ENCODE measurements around the gene GP9.

DNA sequence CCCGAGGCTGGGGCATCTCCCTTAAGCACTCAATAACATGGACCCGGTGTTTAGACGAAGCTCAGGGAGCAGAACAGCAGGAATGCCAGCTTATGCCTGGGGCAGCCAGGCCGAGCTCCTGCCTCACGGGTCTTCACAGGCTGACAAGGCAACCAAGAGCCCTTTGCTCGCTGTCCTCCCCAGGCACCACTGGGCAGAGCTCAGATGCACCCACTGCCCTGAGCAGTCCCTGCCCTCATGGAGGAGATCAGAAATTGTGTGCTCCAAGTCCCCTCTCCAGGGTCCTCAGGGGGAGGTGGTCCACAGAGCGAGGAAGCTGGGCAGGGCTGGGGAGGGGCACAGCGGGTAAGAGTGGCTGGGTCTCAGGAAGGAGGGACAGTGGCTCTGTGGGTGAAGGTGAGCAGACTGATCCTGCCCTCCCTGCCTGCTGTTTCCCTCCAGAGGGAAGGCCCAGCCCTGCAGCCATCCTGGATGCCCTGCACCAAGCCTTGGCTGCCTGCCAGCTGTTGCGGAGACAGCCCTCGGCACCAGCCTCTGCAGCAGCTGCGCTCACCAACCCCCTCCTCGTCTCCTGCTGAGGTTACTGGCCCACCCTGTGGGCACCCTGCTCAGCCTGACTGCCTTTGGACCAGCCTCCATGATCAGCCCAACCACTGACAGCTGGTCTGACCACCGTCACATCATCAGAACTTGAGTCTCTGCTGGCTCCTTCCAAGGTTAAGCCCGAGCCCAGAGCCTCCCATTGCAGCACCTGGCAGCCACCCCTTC is 21.1 kb upstream of the GP9 start:
- no peak for TF ChIP-seq CTCF (IDR thresholded peaks at IDR 0.05 in 8 of 11, conservative IDR thresholded peaks at IDR 0.05 in 3 of 11)
- no peak for TF ChIP-seq POLR2A (IDR thresholded peaks at IDR 0.05)
- peak in 1 of 3 donors; percentile 38 for TF ChIP-seq POLR2AphosphoS5 (IDR thresholded peaks at IDR 0.05)

Data from spleen (tissue), 7 donors.